ENCODE results near the gene FAM90A1. TPM values are rescaled to one million over a fixed set of nuclear protein-coding genes. Genes with fewer than 3 reads are reported as not detected.
"Not testable (repeated sequence)": the region's sequence is repeated elsewhere in the genome, so short reads cannot be mapped to it uniquely, and the experiment has no call there.

FAM90A1 gene
- total RNA-seq, 1 experiment from 2014 or later = 0.09 TPM

DNA sequence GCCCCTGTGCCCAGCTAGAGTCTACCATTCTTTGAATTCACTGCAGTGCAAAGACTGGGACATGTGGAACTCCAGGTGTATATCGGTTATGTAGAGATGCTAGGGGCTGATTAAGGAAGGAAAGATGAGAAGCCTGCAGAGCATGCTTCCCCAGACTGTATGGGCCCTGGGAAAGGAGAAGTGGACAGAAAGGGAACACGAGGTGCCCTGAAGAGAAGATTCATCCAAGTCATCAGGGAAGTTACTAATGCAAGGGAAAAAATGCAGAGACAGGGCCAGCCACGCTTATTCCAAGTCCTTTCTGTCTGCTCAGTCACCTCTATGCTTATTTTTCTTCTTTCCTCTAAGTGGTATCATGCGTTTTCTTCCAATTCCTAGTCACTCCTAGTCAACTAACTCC is 39.3 kb upstream of the FAM90A1 start:
- not testable (repeated sequence) for H4K91ac ChIP-seq (ENCODE audit: insufficient read length, low read depth, low read length); H3K56ac ChIP-seq (ENCODE audit: insufficient read length, low read depth, low read length); H3K9ac ChIP-seq (ENCODE audit: extremely low read depth, insufficient read length, low read length); H3K27me3 ChIP-seq (ENCODE audit: insufficient read depth, low read length); H3K9me3 ChIP-seq (ENCODE audit: control insufficient read depth, low read depth, low read length); H3K18ac ChIP-seq (ENCODE audit: insufficient read length, low read depth, low read length); H3K23ac ChIP-seq (ENCODE audit: insufficient read length, low read depth, low read length); H2AFZ ChIP-seq (ENCODE audit: low read length); H3T11ph ChIP-seq (ENCODE audit: low read length); H3K27ac ChIP-seq (ENCODE audit: insufficient read length, low read depth, low read length); H3K4me2 ChIP-seq (ENCODE audit: insufficient read depth, insufficient read length, low read length); H4K20me1 ChIP-seq (ENCODE audit: control insufficient read depth, insufficient read depth, insufficient read length); H3K27ac Mint-ChIP-seq; H2BK12ac ChIP-seq (ENCODE audit: insufficient read length, low read depth, low read length); H3K23me2 ChIP-seq (ENCODE audit: insufficient read length, low read depth, low read length, poor library complexity, severe bottlenecking); H2BK120ac ChIP-seq (ENCODE audit: low read depth, low read length, poor library complexity, severe bottlenecking); H3K79me2 ChIP-seq (ENCODE audit: insufficient read depth, low read length); H2AK5ac ChIP-seq (ENCODE audit: insufficient read length, low read length); H3K79me1 ChIP-seq (ENCODE audit: insufficient read depth, low read depth, low read length, poor library complexity, severe bottlenecking); H3K4me3 Mint-ChIP-seq; H2BK20ac ChIP-seq (ENCODE audit: low read depth, low read length, poor library complexity, severe bottlenecking); H4K8ac ChIP-seq (replicated peaks; ENCODE audit: insufficient read length, low read depth, low read length); H4K5ac ChIP-seq (ENCODE audit: insufficient read length, low read depth, low read length); H3K14ac ChIP-seq (ENCODE audit: insufficient read depth, low read length); H3K27me3 Mint-ChIP-seq (ENCODE audit: low read depth); H3K4ac ChIP-seq (ENCODE audit: low read depth, low read length); H3K9me3 Mint-ChIP-seq; H3K36me3 Mint-ChIP-seq (ENCODE audit: insufficient read depth in 1 of 3, low read depth in 3 of 3); DNase-seq; H2BK15ac ChIP-seq (ENCODE audit: low read depth, low read length); H3K4me1 Mint-ChIP-seq; H3K4me1 ChIP-seq (ENCODE audit: insufficient read depth, low read length); H2BK5ac ChIP-seq (ENCODE audit: insufficient read length, low read length)
- whole genome bisulfite sequencing (ENCODE audit: extremely low coverage, insufficient read length, low lambda C conversion rate) = no CpG with 5 or more reads among the region's 4 CpGs

DNA sequence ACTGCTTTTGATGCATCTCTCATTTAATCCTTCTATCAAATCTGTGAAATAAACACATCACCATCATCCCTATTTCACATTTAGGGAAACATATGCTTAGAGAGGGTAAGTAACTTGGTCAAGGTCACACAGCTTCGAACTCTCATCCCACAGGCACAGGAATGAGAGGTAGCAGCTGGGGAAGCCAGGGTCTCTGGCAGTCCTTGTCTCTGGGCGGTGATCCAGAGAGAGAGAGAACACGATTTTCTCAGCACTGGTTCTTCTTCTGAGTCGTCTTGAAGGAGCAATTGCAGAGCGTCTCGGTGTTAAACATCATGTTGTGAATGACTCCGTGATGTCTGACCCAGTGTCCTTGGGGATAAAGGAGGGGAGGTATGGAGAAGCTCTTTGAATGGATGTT is 36.8 kb upstream of the FAM90A1 start:
- H3K4me1 Mint-ChIP-seq = peaks cover 12% of the 10 kb centered on the region in 2 experiments
- H3K4me3 Mint-ChIP-seq; H3K4me1 ChIP-seq (ENCODE audit: insufficient read depth, low read length); H3K27me3 Mint-ChIP-seq (ENCODE audit: low read depth); H3K9me3 ChIP-seq (ENCODE audit: control insufficient read depth, low read depth, low read length); H3K4ac ChIP-seq (ENCODE audit: low read depth, low read length); H3K27me3 ChIP-seq (ENCODE audit: insufficient read depth, low read length); H3K18ac ChIP-seq (ENCODE audit: insufficient read length, low read depth, low read length); H2BK5ac ChIP-seq (ENCODE audit: insufficient read length, low read length); H3K36me3 Mint-ChIP-seq (ENCODE audit: insufficient read depth in 1 of 3, low read depth in 3 of 3); H3K14ac ChIP-seq (ENCODE audit: insufficient read depth, low read length); H3K9me3 Mint-ChIP-seq; H3K4me2 ChIP-seq (ENCODE audit: insufficient read depth, insufficient read length, low read length); H3K9ac ChIP-seq (ENCODE audit: extremely low read depth, insufficient read length, low read length); DNase-seq; H3K79me2 ChIP-seq (ENCODE audit: insufficient read depth, low read length); H3K27ac Mint-ChIP-seq; H3K23ac ChIP-seq (ENCODE audit: insufficient read length, low read depth, low read length); H4K8ac ChIP-seq (replicated peaks; ENCODE audit: insufficient read length, low read depth, low read length); H3K79me1 ChIP-seq (ENCODE audit: insufficient read depth, low read depth, low read length, poor library complexity, severe bottlenecking); H2AFZ ChIP-seq (ENCODE audit: low read length); H3K27ac ChIP-seq (ENCODE audit: insufficient read length, low read depth, low read length); H4K91ac ChIP-seq (ENCODE audit: insufficient read length, low read depth, low read length); H2AK5ac ChIP-seq (ENCODE audit: insufficient read length, low read length); H2BK20ac ChIP-seq (ENCODE audit: low read depth, low read length, poor library complexity, severe bottlenecking); H3T11ph ChIP-seq (ENCODE audit: low read length); H4K5ac ChIP-seq (ENCODE audit: insufficient read length, low read depth, low read length); H4K20me1 ChIP-seq (ENCODE audit: control insufficient read depth, insufficient read depth, insufficient read length); H2BK15ac ChIP-seq (ENCODE audit: low read depth, low read length); H3K23me2 ChIP-seq (ENCODE audit: insufficient read length, low read depth, low read length, poor library complexity, severe bottlenecking); H2BK120ac ChIP-seq (ENCODE audit: low read depth, low read length, poor library complexity, severe bottlenecking); H3K56ac ChIP-seq (ENCODE audit: insufficient read length, low read depth, low read length); H2BK12ac ChIP-seq (ENCODE audit: insufficient read length, low read depth, low read length): not testable (repeated sequence)
- no CpG with 5 or more reads among the region's 7 CpGs for WGBS (ENCODE audit: extremely low coverage, insufficient read length, low lambda C conversion rate)

All from H9 (cell line).